ENCODE results near the gene NACC2. TPM values are rescaled to one million over a fixed set of nuclear protein-coding genes. Genes with fewer than 3 reads are reported as not detected.

The NACC2 gene
- total and polyA plus RNA-seq, 2 of the 8 experiments (the other 6 are each of a cell fraction or from before 2014, with no cell fraction given), result 8.3 to 14.0 TPM

GRCh38 chr9:136078024-136078423 is 17.1 kb downstream of the NACC2 start (continued):
- TF ChIP-seq, protein P1, sequence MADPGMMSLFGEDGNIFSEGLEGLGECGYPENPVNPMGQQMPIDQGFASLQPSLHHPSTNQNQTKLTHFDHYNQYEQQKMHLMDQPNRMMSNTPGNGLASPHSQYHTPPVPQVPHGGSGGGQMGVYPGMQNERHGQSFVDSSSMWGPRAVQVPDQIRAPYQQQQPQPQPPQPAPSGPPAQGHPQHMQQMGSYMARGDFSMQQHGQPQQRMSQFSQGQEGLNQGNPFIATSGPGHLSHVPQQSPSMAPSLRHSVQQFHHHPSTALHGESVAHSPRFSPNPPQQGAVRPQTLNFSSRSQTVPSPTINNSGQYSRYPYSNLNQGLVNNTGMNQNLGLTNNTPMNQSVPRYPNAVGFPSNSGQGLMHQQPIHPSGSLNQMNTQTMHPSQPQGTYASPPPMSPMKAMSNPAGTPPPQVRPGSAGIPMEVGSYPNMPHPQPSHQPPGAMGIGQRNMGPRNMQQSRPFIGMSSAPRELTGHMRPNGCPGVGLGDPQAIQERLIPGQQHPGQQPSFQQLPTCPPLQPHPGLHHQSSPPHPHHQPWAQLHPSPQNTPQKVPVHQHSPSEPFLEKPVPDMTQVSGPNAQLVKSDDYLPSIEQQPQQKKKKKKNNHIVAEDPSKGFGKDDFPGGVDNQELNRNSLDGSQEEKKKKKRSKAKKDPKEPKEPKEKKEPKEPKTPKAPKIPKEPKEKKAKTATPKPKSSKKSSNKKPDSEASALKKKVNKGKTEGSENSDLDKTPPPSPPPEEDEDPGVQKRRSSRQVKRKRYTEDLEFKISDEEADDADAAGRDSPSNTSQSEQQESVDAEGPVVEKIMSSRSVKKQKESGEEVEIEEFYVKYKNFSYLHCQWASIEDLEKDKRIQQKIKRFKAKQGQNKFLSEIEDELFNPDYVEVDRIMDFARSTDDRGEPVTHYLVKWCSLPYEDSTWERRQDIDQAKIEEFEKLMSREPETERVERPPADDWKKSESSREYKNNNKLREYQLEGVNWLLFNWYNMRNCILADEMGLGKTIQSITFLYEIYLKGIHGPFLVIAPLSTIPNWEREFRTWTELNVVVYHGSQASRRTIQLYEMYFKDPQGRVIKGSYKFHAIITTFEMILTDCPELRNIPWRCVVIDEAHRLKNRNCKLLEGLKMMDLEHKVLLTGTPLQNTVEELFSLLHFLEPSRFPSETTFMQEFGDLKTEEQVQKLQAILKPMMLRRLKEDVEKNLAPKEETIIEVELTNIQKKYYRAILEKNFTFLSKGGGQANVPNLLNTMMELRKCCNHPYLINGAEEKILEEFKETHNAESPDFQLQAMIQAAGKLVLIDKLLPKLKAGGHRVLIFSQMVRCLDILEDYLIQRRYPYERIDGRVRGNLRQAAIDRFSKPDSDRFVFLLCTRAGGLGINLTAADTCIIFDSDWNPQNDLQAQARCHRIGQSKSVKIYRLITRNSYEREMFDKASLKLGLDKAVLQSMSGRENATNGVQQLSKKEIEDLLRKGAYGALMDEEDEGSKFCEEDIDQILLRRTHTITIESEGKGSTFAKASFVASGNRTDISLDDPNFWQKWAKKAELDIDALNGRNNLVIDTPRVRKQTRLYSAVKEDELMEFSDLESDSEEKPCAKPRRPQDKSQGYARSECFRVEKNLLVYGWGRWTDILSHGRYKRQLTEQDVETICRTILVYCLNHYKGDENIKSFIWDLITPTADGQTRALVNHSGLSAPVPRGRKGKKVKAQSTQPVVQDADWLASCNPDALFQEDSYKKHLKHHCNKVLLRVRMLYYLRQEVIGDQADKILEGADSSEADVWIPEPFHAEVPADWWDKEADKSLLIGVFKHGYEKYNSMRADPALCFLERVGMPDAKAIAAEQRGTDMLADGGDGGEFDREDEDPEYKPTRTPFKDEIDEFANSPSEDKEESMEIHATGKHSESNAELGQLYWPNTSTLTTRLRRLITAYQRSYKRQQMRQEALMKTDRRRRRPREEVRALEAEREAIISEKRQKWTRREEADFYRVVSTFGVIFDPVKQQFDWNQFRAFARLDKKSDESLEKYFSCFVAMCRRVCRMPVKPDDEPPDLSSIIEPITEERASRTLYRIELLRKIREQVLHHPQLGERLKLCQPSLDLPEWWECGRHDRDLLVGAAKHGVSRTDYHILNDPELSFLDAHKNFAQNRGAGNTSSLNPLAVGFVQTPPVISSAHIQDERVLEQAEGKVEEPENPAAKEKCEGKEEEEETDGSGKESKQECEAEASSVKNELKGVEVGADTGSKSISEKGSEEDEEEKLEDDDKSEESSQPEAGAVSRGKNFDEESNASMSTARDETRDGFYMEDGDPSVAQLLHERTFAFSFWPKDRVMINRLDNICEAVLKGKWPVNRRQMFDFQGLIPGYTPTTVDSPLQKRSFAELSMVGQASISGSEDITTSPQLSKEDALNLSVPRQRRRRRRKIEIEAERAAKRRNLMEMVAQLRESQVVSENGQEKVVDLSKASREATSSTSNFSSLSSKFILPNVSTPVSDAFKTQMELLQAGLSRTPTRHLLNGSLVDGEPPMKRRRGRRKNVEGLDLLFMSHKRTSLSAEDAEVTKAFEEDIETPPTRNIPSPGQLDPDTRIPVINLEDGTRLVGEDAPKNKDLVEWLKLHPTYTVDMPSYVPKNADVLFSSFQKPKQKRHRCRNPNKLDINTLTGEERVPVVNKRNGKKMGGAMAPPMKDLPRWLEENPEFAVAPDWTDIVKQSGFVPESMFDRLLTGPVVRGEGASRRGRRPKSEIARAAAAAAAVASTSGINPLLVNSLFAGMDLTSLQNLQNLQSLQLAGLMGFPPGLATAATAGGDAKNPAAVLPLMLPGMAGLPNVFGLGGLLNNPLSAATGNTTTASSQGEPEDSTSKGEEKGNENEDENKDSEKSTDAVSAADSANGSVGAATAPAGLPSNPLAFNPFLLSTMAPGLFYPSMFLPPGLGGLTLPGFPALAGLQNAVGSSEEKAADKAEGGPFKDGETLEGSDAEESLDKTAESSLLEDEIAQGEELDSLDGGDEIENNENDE (IDR thresholded peaks at IDR 0.05; ENCODE audit: insufficient replicate concordance, low read length), result no peak
- TF ChIP-seq, protein P2, sequence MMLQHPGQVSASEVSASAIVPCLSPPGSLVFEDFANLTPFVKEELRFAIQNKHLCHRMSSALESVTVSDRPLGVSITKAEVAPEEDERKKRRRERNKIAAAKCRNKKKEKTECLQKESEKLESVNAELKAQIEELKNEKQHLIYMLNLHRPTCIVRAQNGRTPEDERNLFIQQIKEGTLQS (IDR thresholded peaks at IDR 0.05; ENCODE audit: insufficient read depth, low read depth, low read length), result no peak
- TF ChIP-seq PHF8 (conservative IDR thresholded peaks at IDR 0.05; ENCODE audit: low read depth, low read length), result no peak
- no peak for TF ChIP-seq MAFK (IDR thresholded peaks at IDR 0.05; ENCODE audit: low read depth, low read length)
- no peak for TF ChIP-seq JUND (IDR thresholded peaks at IDR 0.05; ENCODE audit: low read length)
- TF ChIP-seq TEAD4 (IDR thresholded peaks at IDR 0.05; ENCODE audit: low read depth, low read length), result no peak
- TF ChIP-seq, protein P3, sequence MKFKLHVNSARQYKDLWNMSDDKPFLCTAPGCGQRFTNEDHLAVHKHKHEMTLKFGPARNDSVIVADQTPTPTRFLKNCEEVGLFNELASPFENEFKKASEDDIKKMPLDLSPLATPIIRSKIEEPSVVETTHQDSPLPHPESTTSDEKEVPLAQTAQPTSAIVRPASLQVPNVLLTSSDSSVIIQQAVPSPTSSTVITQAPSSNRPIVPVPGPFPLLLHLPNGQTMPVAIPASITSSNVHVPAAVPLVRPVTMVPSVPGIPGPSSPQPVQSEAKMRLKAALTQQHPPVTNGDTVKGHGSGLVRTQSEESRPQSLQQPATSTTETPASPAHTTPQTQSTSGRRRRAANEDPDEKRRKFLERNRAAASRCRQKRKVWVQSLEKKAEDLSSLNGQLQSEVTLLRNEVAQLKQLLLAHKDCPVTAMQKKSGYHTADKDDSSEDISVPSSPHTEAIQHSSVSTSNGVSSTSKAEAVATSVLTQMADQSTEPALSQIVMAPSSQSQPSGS (IDR thresholded peaks at IDR 0.05; ENCODE audit: low read length), result no peak
